HepG2 (cell line): Measurements from ENCODE around the gene CNBD2. TPM values are rescaled to one million over a fixed set of nuclear protein-coding genes. Genes with fewer than 3 reads are reported as not detected.

Source experiments
- DNMT1 ChIP-seq: sonication (generic); formaldehyde crosslinking; IDR thresholded peaks from 2 replicates; pipeline ENCODE4 v1.5.1; 2020; ENCODE audit warnings: mild to moderate bottlenecking, missing genetic modification reagents
- FOXA1 ChIP-seq, 2 experiments: fragments of 450-650 bp in 1 of 2; sonication (generic) in 1 of 2; formaldehyde crosslinking in 1 of 2; IDR thresholded peaks; 2 replicates each; pipeline versions ENCODE4 v1.4.0 to v1.6.1; 2016 to 2020; ENCODE audit warnings: missing genetic modification reagents in 1 of 2
- GLI4 ChIP-seq: sonication (generic); formaldehyde crosslinking; IDR thresholded peaks from 2 replicates; pipeline ENCODE4 v1.5.1; 2020; ENCODE audit warnings: missing genetic modification reagents, mild to moderate bottlenecking, moderate library complexity, borderline replicate concordance
- HOXA5 ChIP-seq: sonication (generic); formaldehyde crosslinking; IDR thresholded peaks from 2 replicates; pipeline ENCODE4 v1.4.0; 2020; ENCODE audit warnings: missing genetic modification reagents
- NCOA5 ChIP-seq: sonication (generic); formaldehyde crosslinking; IDR thresholded peaks from 2 replicates; pipeline ENCODE4 v1.4.0; 2020; ENCODE audit warnings: missing genetic modification reagents
- NFKBIZ ChIP-seq: IDR thresholded peaks from 2 replicates; pipeline ENCODE4 v1.6.1; 2018; ENCODE audit warnings: missing genetic modification reagents, missing compliant biosample characterization
- PAWR ChIP-seq: sonication (generic); formaldehyde crosslinking; IDR thresholded peaks from 2 replicates; pipeline ENCODE4 v1.4.0; 2020; ENCODE audit warnings: missing genetic modification reagents, mild to moderate bottlenecking, borderline replicate concordance
- RBM22 ChIP-seq: fragments of 200-400 bp; formaldehyde crosslinking; optimal IDR thresholded peaks from 2 replicates; pipeline ENCODE3; 2017; ENCODE audit warnings: mild to moderate bottlenecking, low read length, moderate library complexity
- SRY ChIP-seq: sonication (generic); formaldehyde crosslinking; IDR thresholded peaks from 2 replicates; pipeline ENCODE4 v1.8.0; 2022; ENCODE audit warnings: mild to moderate bottlenecking, missing genetic modification reagents
- ZNF329 ChIP-seq: sonication (generic); formaldehyde crosslinking; IDR thresholded peaks from 2 replicates; pipeline ENCODE4 v1.9.0; 2021; ENCODE audit warnings: low read depth, mild to moderate bottlenecking, missing genetic modification reagents
- ZNF484 ChIP-seq: sonication (generic); formaldehyde crosslinking; IDR thresholded peaks from 2 replicates; pipeline ENCODE4 v1.5.1; 2020; ENCODE audit warnings: mild to moderate bottlenecking, low read depth, missing genetic modification reagents, borderline replicate concordance
- ZNF510 ChIP-seq: sonication (generic); formaldehyde crosslinking; IDR thresholded peaks from 2 replicates; pipeline ENCODE4 v1.4.0; 2020; ENCODE audit warnings: low read depth, mild to moderate bottlenecking, missing genetic modification reagents
- ZNF670 ChIP-seq: sonication (generic); formaldehyde crosslinking; IDR thresholded peaks from 2 replicates; pipeline ENCODE4 v1.8.0; 2022; ENCODE audit warnings: mild to moderate bottlenecking, missing genetic modification reagents, borderline replicate concordance
- polyA plus RNA-seq, 8 experiments: library from polyadenylated mRNA; depleted of rRNA in 3 of 8; stranded (reverse) in 7 of 8; unstranded in 1 of 8; fragments of >200 nt; fragmentation: Illumina TruSeq in 4 of 8; extraction: Trizol in 4 of 8; gene quantifications; 2 replicates each; pipeline versions ENCODE4 v1.2.1 to v1.2.3, GENCODE V29; 2011 to 2016; ENCODE audit warnings: low read depth in 4 of 8, missing spikeins in 1 of 8, mixed read lengths in 1 of 8; ENCODE audit not compliant: insufficient read depth in 1 of 8
- total RNA-seq, 5 experiments: library from RNA; depleted of rRNA; stranded (reverse); fragments of >200 nt; fragmentation: Illumina TruSeq; extraction: Trizol; gene quantifications; 2 replicates each; pipeline ENCODE4 v1.2.3, GENCODE V29; 2016; ENCODE audit warnings: low read depth in 1 of 5
- TF ChIP-seq, protein P1 (sequence below): sonication (generic); formaldehyde crosslinking; IDR thresholded peaks from 2 replicates; pipeline ENCODE4 v1.4.0; 2020; ENCODE audit warnings: mild to moderate bottlenecking, missing genetic modification reagents, borderline replicate concordance
- TF ChIP-seq, protein P2 (sequence below): sonication (generic); formaldehyde crosslinking; IDR thresholded peaks from 2 replicates; pipeline ENCODE4 v1.5.0; 2020; ENCODE audit warnings: mild to moderate bottlenecking, missing genetic modification reagents
- TF ChIP-seq, protein P3 (sequence below): IDR thresholded peaks from 2 replicates; pipeline ENCODE4 v1.6.1; 2016; ENCODE audit warnings: control low read depth
- TF ChIP-seq, protein P4 (sequence below): sonication (generic); formaldehyde crosslinking; conservative IDR thresholded peaks from 2 replicates; pipeline ENCODE4 v1.8.1; 2023; ENCODE audit warnings: missing genetic modification reagents
- TF ChIP-seq, protein P5 (sequence below): sonication (generic); formaldehyde crosslinking; IDR thresholded peaks from 2 replicates; pipeline ENCODE4 v1.5.0; 2020; ENCODE audit warnings: mild to moderate bottlenecking, missing genetic modification reagents

CNBD2 gene
- total and polyA plus RNA-seq, 2 of the 13 experiments (the other 11 are each of a cell fraction or from before 2014, with no cell fraction given): 12.4 to 22.8 TPM

DNA sequence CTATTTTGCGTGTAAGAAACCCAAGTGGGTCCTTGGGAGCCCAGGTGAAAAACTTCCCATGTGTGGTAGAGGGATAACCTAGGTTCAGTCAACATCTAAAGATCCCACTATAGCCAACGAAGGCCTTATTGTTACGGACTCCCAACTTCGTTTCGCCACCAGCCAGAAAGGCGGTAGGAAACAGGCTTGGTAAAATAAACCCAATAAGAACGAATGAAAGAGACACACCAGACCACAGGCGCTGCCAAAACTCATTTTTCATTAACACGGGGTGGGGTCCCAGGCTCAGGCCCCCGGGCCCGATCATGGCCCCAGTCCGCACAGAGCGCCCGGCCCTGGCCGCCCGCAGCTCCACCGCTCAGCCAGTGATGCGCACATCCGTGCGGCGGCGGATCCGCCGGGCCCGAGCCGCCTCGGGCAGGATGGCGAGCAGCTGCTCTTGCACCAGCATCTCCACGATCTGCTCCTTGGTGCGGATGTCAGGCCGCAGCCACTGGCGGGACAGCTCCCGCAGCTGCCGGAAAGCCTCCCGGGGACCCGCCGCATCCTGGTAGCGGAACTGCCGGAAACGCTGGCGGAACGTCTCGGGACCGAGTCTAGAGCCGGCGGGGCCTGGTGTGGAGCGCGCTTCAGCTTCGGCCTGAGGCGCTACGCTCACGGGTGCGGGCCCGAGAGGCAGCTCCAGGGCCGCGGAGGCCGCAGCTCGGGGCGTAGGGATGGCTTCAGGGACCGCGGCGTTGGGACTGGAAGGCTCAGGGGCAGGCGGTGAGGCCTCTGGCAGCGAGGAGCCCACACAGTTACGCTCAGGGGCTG, 14.8 kb upstream of the CNBD2 start (continued):
- no peak for TF ChIP-seq RBM22
- peak; percentile 65; the same call in 1 of the 2 replicates for TF ChIP-seq ZNF329 (CRISPR knock-in tag)
- TF ChIP-seq, protein P1, sequence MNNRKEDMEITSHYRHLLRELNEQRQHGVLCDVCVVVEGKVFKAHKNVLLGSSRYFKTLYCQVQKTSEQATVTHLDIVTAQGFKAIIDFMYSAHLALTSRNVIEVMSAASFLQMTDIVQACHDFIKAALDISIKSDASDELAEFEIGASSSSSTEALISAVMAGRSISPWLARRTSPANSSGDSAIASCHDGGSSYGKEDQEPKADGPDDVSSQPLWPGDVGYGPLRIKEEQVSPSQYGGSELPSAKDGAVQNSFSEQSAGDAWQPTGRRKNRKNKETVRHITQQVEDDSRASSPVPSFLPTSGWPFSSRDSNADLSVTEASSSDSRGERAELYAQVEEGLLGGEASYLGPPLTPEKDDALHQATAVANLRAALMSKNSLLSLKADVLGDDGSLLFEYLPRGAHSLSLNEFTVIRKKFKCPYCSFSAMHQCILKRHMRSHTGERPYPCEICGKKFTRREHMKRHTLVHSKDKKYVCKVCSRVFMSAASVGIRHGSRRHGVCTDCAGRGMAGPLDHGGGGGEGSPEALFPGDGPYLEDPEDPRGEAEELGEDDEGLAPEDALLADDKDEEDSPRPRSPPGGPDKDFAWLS (CRISPR knock-in tag): peak; percentile 15; the same call in 1 of the 2 replicates
- 0 out of 2 replicates have a peak, but pooled peaks have one; percentile 17 for TF ChIP-seq ZNF510 (CRISPR knock-in tag)
- TF ChIP-seq NFKBIZ: 0 out of 2 replicates have a peak, but pooled peaks have one; percentile 14
- TF ChIP-seq SRY (CRISPR knock-in tag): peak; percentile 83; the same call in 1 of the 2 replicates
- peak; percentile 88; the same call in 1 of the 2 replicates for TF ChIP-seq PAWR
- TF ChIP-seq, protein P2, sequence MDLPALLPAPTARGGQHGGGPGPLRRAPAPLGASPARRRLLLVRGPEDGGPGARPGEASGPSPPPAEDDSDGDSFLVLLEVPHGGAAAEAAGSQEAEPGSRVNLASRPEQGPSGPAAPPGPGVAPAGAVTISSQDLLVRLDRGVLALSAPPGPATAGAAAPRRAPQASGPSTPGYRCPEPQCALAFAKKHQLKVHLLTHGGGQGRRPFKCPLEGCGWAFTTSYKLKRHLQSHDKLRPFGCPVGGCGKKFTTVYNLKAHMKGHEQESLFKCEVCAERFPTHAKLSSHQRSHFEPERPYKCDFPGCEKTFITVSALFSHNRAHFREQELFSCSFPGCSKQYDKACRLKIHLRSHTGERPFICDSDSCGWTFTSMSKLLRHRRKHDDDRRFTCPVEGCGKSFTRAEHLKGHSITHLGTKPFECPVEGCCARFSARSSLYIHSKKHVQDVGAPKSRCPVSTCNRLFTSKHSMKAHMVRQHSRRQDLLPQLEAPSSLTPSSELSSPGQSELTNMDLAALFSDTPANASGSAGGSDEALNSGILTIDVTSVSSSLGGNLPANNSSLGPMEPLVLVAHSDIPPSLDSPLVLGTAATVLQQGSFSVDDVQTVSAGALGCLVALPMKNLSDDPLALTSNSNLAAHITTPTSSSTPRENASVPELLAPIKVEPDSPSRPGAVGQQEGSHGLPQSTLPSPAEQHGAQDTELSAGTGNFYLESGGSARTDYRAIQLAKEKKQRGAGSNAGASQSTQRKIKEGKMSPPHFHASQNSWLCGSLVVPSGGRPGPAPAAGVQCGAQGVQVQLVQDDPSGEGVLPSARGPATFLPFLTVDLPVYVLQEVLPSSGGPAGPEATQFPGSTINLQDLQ (CRISPR knock-in tag): no peak
- TF ChIP-seq, protein P3, sequence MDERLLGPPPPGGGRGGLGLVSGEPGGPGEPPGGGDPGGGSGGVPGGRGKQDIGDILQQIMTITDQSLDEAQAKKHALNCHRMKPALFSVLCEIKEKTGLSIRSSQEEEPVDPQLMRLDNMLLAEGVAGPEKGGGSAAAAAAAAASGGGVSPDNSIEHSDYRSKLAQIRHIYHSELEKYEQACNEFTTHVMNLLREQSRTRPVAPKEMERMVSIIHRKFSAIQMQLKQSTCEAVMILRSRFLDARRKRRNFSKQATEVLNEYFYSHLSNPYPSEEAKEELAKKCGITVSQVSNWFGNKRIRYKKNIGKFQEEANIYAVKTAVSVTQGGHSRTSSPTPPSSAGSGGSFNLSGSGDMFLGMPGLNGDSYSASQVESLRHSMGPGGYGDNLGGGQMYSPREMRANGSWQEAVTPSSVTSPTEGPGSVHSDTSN (CRISPR knock-in tag): peak; percentile 10; the same call in 1 of the 2 replicates
- peak; percentile 26; the same call in 1 of the 2 replicates for TF ChIP-seq HOXA5 (CRISPR knock-in tag)
- TF ChIP-seq ZNF484 (CRISPR knock-in tag): no peak
- TF ChIP-seq ZNF670 (CRISPR knock-in tag): no peak
- 0 out of 2 replicates have a peak, but pooled peaks have one; percentile 9 for TF ChIP-seq NCOA5 (CRISPR knock-in tag)
- TF ChIP-seq, protein P4, sequence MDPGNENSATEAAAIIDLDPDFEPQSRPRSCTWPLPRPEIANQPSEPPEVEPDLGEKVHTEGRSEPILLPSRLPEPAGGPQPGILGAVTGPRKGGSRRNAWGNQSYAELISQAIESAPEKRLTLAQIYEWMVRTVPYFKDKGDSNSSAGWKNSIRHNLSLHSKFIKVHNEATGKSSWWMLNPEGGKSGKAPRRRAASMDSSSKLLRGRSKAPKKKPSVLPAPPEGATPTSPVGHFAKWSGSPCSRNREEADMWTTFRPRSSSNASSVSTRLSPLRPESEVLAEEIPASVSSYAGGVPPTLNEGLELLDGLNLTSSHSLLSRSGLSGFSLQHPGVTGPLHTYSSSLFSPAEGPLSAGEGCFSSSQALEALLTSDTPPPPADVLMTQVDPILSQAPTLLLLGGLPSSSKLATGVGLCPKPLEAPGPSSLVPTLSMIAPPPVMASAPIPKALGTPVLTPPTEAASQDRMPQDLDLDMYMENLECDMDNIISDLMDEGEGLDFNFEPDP (CRISPR knock-in tag): 0 out of 2 replicates have a peak, but pooled peaks have one; percentile 93
- peak; percentile 27; the same call in 1 of the 2 replicates for TF ChIP-seq DNMT1 (CRISPR knock-in tag)
- no peak for TF ChIP-seq FOXA1 (IDR thresholded peaks at IDR 0.05)
- TF ChIP-seq FOXA1 (CRISPR knock-in tag; IDR thresholded peaks at IDR 0.05): no peak; the same call in 1 of the 2 replicates
- TF ChIP-seq, protein P5, sequence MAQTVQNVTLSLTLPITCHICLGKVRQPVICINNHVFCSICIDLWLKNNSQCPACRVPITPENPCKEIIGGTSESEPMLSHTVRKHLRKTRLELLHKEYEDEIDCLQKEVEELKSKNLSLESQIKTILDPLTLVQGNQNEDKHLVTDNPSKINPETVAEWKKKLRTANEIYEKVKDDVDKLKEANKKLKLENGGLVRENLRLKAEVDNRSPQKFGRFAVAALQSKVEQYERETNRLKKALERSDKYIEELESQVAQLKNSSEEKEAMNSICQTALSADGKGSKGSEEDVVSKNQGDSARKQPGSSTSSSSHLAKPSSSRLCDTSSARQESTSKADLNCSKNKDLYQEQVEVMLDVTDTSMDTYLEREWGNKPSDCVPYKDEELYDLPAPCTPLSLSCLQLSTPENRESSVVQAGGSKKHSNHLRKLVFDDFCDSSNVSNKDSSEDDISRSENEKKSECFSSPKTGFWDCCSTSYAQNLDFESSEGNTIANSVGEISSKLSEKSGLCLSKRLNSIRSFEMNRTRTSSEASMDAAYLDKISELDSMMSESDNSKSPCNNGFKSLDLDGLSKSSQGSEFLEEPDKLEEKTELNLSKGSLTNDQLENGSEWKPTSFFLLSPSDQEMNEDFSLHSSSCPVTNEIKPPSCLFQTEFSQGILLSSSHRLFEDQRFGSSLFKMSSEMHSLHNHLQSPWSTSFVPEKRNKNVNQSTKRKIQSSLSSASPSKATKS (CRISPR knock-in tag): peak; percentile 72; the same call in 1 of the 2 replicates
- TF ChIP-seq GLI4: peak; percentile 48; the same call in 1 of the 2 replicates
